ENCODE measurements around the gene MMP15. TPM values are rescaled to one million over a fixed set of nuclear protein-coding genes. Genes with fewer than 3 reads are reported as not detected.

Gene MMP15
- total and polyA plus RNA-seq, 4 donors = 7.0 to 38.8 (median 21.4) TPM

DNA sequence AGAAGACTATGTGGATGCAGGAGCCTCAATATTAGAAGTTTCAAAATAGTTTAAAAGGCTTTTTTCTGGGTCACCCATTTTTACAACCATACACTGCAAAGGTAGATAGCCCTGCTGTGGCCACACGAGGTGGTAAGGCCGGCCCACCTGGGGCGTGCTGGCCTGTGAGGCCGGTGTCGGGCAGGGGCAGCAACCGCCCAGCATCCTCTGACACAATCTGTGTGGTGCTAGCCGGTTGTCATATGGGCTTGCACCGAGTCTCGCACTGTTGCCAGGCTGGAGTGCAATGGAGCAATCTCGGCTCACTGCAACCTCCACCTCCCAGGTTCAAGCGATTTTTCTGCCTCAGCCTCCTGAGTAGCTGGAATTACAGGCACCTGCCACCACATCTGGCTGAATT, 59.6 kb downstream of the MMP15 start:
- no peak for TF ChIP-seq SP1 (IDR thresholded peaks at IDR 0.05)
- no peak for TF ChIP-seq FOXA1 (IDR thresholded peaks at IDR 0.05)
- TF ChIP-seq EGR1 (IDR thresholded peaks at IDR 0.05; ENCODE audit: low read depth in 2 of 2) = no peak
- no peak for DNase-seq (ENCODE audit: low spot score)
- no peak overlapping the region for H3K9ac ChIP-seq (ENCODE audit: low read depth in 1 of 2, low read length in 2 of 2)
- H3K27ac ChIP-seq (ENCODE audit: low read depth in 1 of 2, low read length in 2 of 2) = no peak overlapping the region
- no peaks in the 10 kb centered on the region for H3K36me3 ChIP-seq (ENCODE audit: control insufficient read depth in 4 of 4, insufficient read depth in 3 of 4, low read depth in 1 of 4, low read length in 3 of 4)
- H3K9me3 ChIP-seq (ENCODE audit: control insufficient read depth in 4 of 4, low read length in 3 of 4) = no peaks in the 10 kb centered on the region
- 94% methylated on average over 11 of the region's 11 CpGs for WGBS
- H3K27me3 ChIP-seq (ENCODE audit: control insufficient read depth in 4 of 4, insufficient read depth in 4 of 4, low read length in 3 of 4) = no peaks in the 10 kb centered on the region
- no peaks in the 10 kb centered on the region for H3K4me1 ChIP-seq (ENCODE audit: control insufficient read depth in 4 of 4, insufficient read depth in 4 of 4, low read length in 3 of 4)
- no peak overlapping the region for H3K4me3 ChIP-seq (ENCODE audit: low read depth in 1 of 3, low read length in 3 of 3)

DNA sequence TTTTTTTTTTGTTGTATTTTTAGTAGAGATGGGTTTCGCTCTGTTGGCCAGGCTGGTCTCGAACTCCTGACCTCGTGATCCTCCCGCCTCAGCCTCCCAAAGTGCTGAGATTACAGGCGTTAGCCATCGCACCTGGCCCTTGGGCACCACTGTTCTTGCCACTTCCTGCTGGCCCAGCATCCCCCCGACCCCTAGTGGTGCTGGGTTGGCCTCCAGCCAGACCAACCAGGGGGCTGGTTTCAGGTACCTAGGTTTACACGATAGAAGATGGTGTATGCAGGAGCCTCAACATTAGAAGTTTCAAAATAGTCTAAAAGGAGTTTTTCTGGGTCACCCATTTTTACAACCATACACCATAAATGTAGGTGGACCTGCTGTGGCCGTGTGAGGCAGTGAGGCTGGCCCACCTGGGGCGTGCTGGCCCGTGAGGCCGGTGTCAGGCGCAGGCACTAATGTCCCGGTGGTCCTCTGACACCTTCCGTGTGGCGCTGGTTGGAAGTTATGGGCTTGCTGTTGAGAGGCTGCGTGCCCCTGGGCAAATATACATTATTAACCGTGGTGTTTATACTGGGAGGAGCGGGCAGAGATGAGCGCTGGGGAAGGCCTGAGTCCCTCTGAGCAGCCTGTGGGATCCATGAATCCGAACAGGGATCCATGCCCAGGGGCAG, 60.2 kb downstream of the MMP15 start:
- DNase-seq (ENCODE audit: low spot score) = no peak
- H3K9me3 ChIP-seq (ENCODE audit: control insufficient read depth in 4 of 4, low read length in 3 of 4) = no peaks in the 10 kb centered on the region
- 89% methylated on average over 20 of the region's 21 CpGs for WGBS
- no peaks in the 10 kb centered on the region for H3K4me1 ChIP-seq (ENCODE audit: control insufficient read depth in 4 of 4, insufficient read depth in 4 of 4, low read length in 3 of 4)
- H3K9ac ChIP-seq (ENCODE audit: low read depth in 1 of 2, low read length in 2 of 2) = no peak overlapping the region
- no peaks in the 10 kb centered on the region for H3K27me3 ChIP-seq (ENCODE audit: control insufficient read depth in 4 of 4, insufficient read depth in 4 of 4, low read length in 3 of 4)
- H3K4me3 ChIP-seq (ENCODE audit: low read depth in 1 of 3, low read length in 3 of 3) = no peak overlapping the region
- TF ChIP-seq NR2F2 (IDR thresholded peaks at IDR 0.05) = no peak
- no peak for TF ChIP-seq RAD21 (IDR thresholded peaks at IDR 0.05)
- no peak for TF ChIP-seq SP1 (IDR thresholded peaks at IDR 0.05)
- TF ChIP-seq, protein P1, sequence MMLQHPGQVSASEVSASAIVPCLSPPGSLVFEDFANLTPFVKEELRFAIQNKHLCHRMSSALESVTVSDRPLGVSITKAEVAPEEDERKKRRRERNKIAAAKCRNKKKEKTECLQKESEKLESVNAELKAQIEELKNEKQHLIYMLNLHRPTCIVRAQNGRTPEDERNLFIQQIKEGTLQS (IDR thresholded peaks at IDR 0.05) = no peak
- no peak for TF ChIP-seq RXRA (IDR thresholded peaks at IDR 0.05)
- TF ChIP-seq GABPA (IDR thresholded peaks at IDR 0.05 in 1 of 2, conservative IDR thresholded peaks at IDR 0.05 in 1 of 2) = no peak
- TF ChIP-seq, protein P2, sequence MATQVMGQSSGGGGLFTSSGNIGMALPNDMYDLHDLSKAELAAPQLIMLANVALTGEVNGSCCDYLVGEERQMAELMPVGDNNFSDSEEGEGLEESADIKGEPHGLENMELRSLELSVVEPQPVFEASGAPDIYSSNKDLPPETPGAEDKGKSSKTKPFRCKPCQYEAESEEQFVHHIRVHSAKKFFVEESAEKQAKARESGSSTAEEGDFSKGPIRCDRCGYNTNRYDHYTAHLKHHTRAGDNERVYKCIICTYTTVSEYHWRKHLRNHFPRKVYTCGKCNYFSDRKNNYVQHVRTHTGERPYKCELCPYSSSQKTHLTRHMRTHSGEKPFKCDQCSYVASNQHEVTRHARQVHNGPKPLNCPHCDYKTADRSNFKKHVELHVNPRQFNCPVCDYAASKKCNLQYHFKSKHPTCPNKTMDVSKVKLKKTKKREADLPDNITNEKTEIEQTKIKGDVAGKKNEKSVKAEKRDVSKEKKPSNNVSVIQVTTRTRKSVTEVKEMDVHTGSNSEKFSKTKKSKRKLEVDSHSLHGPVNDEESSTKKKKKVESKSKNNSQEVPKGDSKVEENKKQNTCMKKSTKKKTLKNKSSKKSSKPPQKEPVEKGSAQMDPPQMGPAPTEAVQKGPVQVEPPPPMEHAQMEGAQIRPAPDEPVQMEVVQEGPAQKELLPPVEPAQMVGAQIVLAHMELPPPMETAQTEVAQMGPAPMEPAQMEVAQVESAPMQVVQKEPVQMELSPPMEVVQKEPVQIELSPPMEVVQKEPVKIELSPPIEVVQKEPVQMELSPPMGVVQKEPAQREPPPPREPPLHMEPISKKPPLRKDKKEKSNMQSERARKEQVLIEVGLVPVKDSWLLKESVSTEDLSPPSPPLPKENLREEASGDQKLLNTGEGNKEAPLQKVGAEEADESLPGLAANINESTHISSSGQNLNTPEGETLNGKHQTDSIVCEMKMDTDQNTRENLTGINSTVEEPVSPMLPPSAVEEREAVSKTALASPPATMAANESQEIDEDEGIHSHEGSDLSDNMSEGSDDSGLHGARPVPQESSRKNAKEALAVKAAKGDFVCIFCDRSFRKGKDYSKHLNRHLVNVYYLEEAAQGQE (IDR thresholded peaks at IDR 0.05) = no peak
- no peak for TF ChIP-seq FOXA2 (IDR thresholded peaks at IDR 0.05)
- no peak for TF ChIP-seq YY1 (IDR thresholded peaks at IDR 0.05)
- no peak for TF ChIP-seq TAF1 (conservative IDR thresholded peaks at IDR 0.05)
- no peak for TF ChIP-seq FOXA1 (IDR thresholded peaks at IDR 0.05)
- no peak for TF ChIP-seq JUND (IDR thresholded peaks at IDR 0.05)
- TF ChIP-seq, protein P3, sequence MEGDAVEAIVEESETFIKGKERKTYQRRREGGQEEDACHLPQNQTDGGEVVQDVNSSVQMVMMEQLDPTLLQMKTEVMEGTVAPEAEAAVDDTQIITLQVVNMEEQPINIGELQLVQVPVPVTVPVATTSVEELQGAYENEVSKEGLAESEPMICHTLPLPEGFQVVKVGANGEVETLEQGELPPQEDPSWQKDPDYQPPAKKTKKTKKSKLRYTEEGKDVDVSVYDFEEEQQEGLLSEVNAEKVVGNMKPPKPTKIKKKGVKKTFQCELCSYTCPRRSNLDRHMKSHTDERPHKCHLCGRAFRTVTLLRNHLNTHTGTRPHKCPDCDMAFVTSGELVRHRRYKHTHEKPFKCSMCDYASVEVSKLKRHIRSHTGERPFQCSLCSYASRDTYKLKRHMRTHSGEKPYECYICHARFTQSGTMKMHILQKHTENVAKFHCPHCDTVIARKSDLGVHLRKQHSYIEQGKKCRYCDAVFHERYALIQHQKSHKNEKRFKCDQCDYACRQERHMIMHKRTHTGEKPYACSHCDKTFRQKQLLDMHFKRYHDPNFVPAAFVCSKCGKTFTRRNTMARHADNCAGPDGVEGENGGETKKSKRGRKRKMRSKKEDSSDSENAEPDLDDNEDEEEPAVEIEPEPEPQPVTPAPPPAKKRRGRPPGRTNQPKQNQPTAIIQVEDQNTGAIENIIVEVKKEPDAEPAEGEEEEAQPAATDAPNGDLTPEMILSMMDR (IDR thresholded peaks at IDR 0.05; ENCODE audit: low read depth, low read length, missing input control) = no peak
- TF ChIP-seq, protein P4, sequence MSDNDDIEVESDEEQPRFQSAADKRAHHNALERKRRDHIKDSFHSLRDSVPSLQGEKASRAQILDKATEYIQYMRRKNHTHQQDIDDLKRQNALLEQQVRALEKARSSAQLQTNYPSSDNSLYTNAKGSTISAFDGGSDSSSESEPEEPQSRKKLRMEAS (IDR thresholded peaks at IDR 0.05) = no peak
- TF ChIP-seq, protein P5, sequence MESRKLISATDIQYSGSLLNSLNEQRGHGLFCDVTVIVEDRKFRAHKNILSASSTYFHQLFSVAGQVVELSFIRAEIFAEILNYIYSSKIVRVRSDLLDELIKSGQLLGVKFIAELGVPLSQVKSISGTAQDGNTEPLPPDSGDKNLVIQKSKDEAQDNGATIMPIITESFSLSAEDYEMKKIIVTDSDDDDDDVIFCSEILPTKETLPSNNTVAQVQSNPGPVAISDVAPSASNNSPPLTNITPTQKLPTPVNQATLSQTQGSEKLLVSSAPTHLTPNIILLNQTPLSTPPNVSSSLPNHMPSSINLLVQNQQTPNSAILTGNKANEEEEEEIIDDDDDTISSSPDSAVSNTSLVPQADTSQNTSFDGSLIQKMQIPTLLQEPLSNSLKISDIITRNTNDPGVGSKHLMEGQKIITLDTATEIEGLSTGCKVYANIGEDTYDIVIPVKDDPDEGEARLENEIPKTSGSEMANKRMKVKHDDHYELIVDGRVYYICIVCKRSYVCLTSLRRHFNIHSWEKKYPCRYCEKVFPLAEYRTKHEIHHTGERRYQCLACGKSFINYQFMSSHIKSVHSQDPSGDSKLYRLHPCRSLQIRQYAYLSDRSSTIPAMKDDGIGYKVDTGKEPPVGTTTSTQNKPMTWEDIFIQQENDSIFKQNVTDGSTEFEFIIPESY (IDR thresholded peaks at IDR 0.05) = no peak
- TF ChIP-seq HNF4G (IDR thresholded peaks at IDR 0.05) = no peak
- TF ChIP-seq HNF4A (conservative IDR thresholded peaks at IDR 0.05) = no peak
- no peak for TF ChIP-seq EGR1 (IDR thresholded peaks at IDR 0.05; ENCODE audit: low read depth in 2 of 2)
- H3K36me3 ChIP-seq (ENCODE audit: control insufficient read depth in 4 of 4, insufficient read depth in 3 of 4, low read depth in 1 of 4, low read length in 3 of 4) = no peaks in the 10 kb centered on the region
- H3K27ac ChIP-seq (ENCODE audit: low read depth in 1 of 2, low read length in 2 of 2) = no peak overlapping the region

All from liver (tissue), 9 donors.